WTC11 (cell line): Measurements from ENCODE around the gene SLITRK4. TPM values are rescaled to one million over a fixed set of nuclear protein-coding genes. Genes with fewer than 3 reads are reported as not detected.

Source experiments
- ATAC-seq: fragments of 200-7000 bp; cut with Tn5 transposase; 2 replicates; pipeline ENCODE4 v1.10.0; 2021; ENCODE audit warnings: mild to moderate bottlenecking, moderate library complexity
- Bru-seq: library from RNA; stranded (reverse); fragments of 400-500 nt; gene quantifications from one replicate; lab custom pipeline; 2021; lab: Mats Ljungman, UMichigan
- CTCF ChIA-PET: fragments of 300-600 bp; sonication (Branson Sonifier 250); formaldehyde crosslinking; loops from one replicate; lab custom pipeline; 2021; ENCODE audit warnings: antibody characterized with exemption; lab: Charles Lee
- POLR2A ChIA-PET: fragments of 350-600 bp; sonication (Branson Sonifier 250); formaldehyde crosslinking; loops from one replicate; lab custom pipeline; 2021; ENCODE audit warnings: antibody characterized with exemption; lab: Charles Lee
- DNase-seq: peaks from one replicate; pipeline ENCODE4 v3.0.0; 2021; ENCODE audit warnings: low spot score
- H3K27ac Mint-ChIP-seq: 2 replicates; pipeline ENCODE4 v1.8.0; 2021; ENCODE audit warnings: mixed read lengths
- H3K27me3 Mint-ChIP-seq: 2 replicates; pipeline ENCODE4 v1.8.0; 2021; ENCODE audit warnings: low read depth, mild to moderate bottlenecking, moderate library complexity, mixed read lengths
- H3K36me3 Mint-ChIP-seq: 2 replicates; pipeline ENCODE4 v1.8.0; 2021; ENCODE audit warnings: mixed read lengths
- H3K4me1 Mint-ChIP-seq: 2 replicates; pipeline ENCODE4 v1.8.0; 2022; ENCODE audit warnings: mixed read lengths
- H3K4me3 Mint-ChIP-seq: 2 replicates; pipeline ENCODE4 v1.8.0; 2021; ENCODE audit warnings: mild to moderate bottlenecking, moderate library complexity, mixed read lengths
- H3K9me3 Mint-ChIP-seq: 2 replicates; pipeline ENCODE4 v1.8.0; 2021; ENCODE audit warnings: mixed read lengths
- CBFB ChIP-seq: sonication (generic); formaldehyde crosslinking; IDR thresholded peaks from 2 replicates; pipeline ENCODE4 v1.8.1; 2022; ENCODE audit warnings: mild to moderate bottlenecking, low read depth, missing genetic modification reagents
- CREM ChIP-seq: sonication (generic); formaldehyde crosslinking; IDR thresholded peaks from 2 replicates; pipeline ENCODE4 v1.8.1; 2022; ENCODE audit warnings: mild to moderate bottlenecking, missing genetic modification reagents, moderate library complexity
- GTF2I ChIP-seq: fragments of 250-450 bp; sonication (Bioruptor Pico); conservative IDR thresholded peaks from 2 replicates; pipeline ENCODE4 v1.4.0; 2021; ENCODE audit warnings: mild to moderate bottlenecking
- OVOL2 ChIP-seq: fragments of 250-450 bp; sonication (Bioruptor Pico); IDR thresholded peaks from 2 replicates; pipeline ENCODE4 v1.9.0; 2021; ENCODE audit warnings: mild to moderate bottlenecking, borderline replicate concordance
- TP53 ChIP-seq: sonication (generic); formaldehyde crosslinking; IDR thresholded peaks from 2 replicates; pipeline ENCODE4 v1.8.1; 2023; ENCODE audit warnings: mild to moderate bottlenecking, missing genetic modification reagents
- ZNF138 ChIP-seq: sonication (generic); formaldehyde crosslinking; conservative IDR thresholded peaks from 2 replicates; pipeline ENCODE4 v1.8.1; 2022; ENCODE audit warnings: mild to moderate bottlenecking, moderate library complexity, missing genetic modification reagents
- ZNF232 ChIP-seq: sonication (generic); formaldehyde crosslinking; IDR thresholded peaks from 2 replicates; pipeline ENCODE4 v1.8.0; 2022; ENCODE audit warnings: mild to moderate bottlenecking, missing genetic modification reagents
- ZNF317 ChIP-seq: sonication (generic); formaldehyde crosslinking; IDR thresholded peaks from 2 replicates; pipeline ENCODE4 v1.8.1; 2023; ENCODE audit warnings: low read depth, mild to moderate bottlenecking, moderate library complexity, missing genetic modification reagents, borderline replicate concordance
- ZNF671 ChIP-seq: fragments of 250-450 bp; sonication (Bioruptor Pico); IDR thresholded peaks from 2 replicates; pipeline ENCODE4 v1.8.0; 2021; ENCODE audit warnings: mild to moderate bottlenecking
- long read RNA-seq, 3 experiments: library from RNA in 1 of 3; library from capped mRNA in 1 of 3; library from polyadenylated mRNA in 1 of 3; unstranded in 2 of 3; stranded (forward) in 1 of 3; transcript quantifications; one replicate each; pipeline ENCODE4 v2.0.0, GENCODE V29; 2021
- total RNA-seq: library from RNA; stranded (reverse); gene quantifications from 3 replicates; pipeline ENCODE4 v1.2.3, GENCODE V29; 2021
- TF ChIP-seq, protein P1 (sequence below): sonication (generic); formaldehyde crosslinking; IDR thresholded peaks from 2 replicates; pipeline ENCODE4 v1.8.1; 2023; ENCODE audit warnings: mild to moderate bottlenecking, missing genetic modification reagents, borderline replicate concordance
- TF ChIP-seq, protein P2 (sequence below): sonication (generic); formaldehyde crosslinking; IDR thresholded peaks from 2 replicates; pipeline ENCODE4 v1.8.1; 2022; ENCODE audit warnings: mild to moderate bottlenecking, moderate library complexity, missing genetic modification reagents
- TF ChIP-seq, protein P3 (sequence below): sonication (generic); formaldehyde crosslinking; IDR thresholded peaks from 2 replicates; pipeline ENCODE4 v1.8.1; 2023; ENCODE audit warnings: mild to moderate bottlenecking, moderate library complexity, missing genetic modification reagents
- TF ChIP-seq, protein P4 (sequence below): sonication (generic); formaldehyde crosslinking; conservative IDR thresholded peaks from 2 replicates; pipeline ENCODE4 v1.8.1; 2023; ENCODE audit warnings: mild to moderate bottlenecking, low read depth, missing genetic modification reagents, moderate library complexity
- TF ChIP-seq, protein P5 (sequence below): sonication (generic); formaldehyde crosslinking; IDR thresholded peaks from 2 replicates; pipeline ENCODE4 v1.8.1; 2023; ENCODE audit warnings: mild to moderate bottlenecking, missing genetic modification reagents, moderate library complexity
- TF ChIP-seq, protein P6 (sequence below): sonication (generic); formaldehyde crosslinking; IDR thresholded peaks from 2 replicates; pipeline ENCODE4 v1.8.0; 2022; ENCODE audit warnings: missing genetic modification reagents

Gene SLITRK4, protein sequence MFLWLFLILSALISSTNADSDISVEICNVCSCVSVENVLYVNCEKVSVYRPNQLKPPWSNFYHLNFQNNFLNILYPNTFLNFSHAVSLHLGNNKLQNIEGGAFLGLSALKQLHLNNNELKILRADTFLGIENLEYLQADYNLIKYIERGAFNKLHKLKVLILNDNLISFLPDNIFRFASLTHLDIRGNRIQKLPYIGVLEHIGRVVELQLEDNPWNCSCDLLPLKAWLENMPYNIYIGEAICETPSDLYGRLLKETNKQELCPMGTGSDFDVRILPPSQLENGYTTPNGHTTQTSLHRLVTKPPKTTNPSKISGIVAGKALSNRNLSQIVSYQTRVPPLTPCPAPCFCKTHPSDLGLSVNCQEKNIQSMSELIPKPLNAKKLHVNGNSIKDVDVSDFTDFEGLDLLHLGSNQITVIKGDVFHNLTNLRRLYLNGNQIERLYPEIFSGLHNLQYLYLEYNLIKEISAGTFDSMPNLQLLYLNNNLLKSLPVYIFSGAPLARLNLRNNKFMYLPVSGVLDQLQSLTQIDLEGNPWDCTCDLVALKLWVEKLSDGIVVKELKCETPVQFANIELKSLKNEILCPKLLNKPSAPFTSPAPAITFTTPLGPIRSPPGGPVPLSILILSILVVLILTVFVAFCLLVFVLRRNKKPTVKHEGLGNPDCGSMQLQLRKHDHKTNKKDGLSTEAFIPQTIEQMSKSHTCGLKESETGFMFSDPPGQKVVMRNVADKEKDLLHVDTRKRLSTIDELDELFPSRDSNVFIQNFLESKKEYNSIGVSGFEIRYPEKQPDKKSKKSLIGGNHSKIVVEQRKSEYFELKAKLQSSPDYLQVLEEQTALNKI
- total RNA-seq (not detected in 3 replicates), Bru-seq, nascent RNA (not detected)
- long read RNA-seq, experiment 1 = 0 reads
- long read RNA-seq, experiment 2 = 0 reads
- long read RNA-seq, experiment 3 = 0 reads

DNA sequence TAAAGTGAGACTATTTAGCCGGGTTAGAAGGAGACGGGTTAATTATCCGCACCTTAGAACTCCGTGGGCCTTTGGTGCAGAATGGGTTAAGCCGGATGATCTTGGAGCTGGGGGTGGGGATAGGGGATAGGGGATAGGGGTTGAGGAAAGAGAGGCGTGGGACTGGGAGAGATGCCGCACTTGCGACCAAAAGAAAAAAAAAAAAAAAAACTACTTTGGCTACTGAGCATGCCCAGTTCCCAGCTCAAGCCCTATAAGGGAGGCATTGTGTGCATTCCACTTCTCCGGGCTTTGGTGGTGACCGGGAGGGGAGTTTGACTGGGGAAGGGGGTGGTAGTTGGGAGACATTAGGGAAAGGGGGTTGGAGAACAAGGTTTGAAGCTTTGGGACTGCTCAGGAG, at the start of gene SLITRK4:
TSS of gene SLITRK4 (minus strand) at position 187 of the 400 bp plus-strand sequence. CDS start 4,993 bp downstream, outside the sequence.
- H3K27ac Mint-ChIP-seq = no peak within 1 kb of the TSS

DNA sequence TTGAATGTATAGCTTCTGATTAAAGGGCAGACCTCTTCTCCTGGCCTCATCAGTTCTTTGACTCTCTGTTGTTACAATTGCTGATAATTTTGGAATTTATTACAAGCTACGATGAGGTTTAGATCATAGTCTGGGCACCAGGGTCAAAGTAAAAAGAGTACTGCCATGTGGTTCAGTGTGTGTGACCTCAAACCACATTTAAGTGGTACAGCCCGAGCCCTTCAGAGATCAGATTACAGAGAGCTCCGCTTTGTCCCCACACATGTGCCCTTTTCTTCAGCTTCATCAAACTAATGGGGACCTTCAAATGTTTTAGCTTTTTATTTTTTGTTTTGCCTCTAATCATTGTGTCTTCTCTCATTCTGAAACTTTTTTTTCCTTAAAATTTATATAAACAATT, 47.6 kb upstream of the SLITRK4 start:
- Mint-ChIP-seq H3K36me3 (peaks cover 25% of the 10 kb centered on the region), H3K27ac (no peak overlapping the region), H3K27me3 (no peaks in the 10 kb centered on the region), H3K9me3 (peaks cover 35% of the 10 kb centered on the region), H3K4me3 (no peak overlapping the region), H3K4me1 (no peaks in the 10 kb centered on the region)
- DNase-seq (no peak), ATAC-seq (no peak)
- ChIA-PET POLR2A (no interaction called here), CTCF (no interaction called here)
- no peak for TF ChIP-seq ZNF317 (CRISPR knock-in tag)
- TF ChIP-seq TP53 (CRISPR knock-in tag) = no peak
- no peak for TF ChIP-seq CBFB (CRISPR knock-in tag)
- no peak for TF ChIP-seq GTF2I (CRISPR knock-in tag)
- no peak for TF ChIP-seq ZNF671 (CRISPR knock-in tag)
- TF ChIP-seq, protein P1, sequence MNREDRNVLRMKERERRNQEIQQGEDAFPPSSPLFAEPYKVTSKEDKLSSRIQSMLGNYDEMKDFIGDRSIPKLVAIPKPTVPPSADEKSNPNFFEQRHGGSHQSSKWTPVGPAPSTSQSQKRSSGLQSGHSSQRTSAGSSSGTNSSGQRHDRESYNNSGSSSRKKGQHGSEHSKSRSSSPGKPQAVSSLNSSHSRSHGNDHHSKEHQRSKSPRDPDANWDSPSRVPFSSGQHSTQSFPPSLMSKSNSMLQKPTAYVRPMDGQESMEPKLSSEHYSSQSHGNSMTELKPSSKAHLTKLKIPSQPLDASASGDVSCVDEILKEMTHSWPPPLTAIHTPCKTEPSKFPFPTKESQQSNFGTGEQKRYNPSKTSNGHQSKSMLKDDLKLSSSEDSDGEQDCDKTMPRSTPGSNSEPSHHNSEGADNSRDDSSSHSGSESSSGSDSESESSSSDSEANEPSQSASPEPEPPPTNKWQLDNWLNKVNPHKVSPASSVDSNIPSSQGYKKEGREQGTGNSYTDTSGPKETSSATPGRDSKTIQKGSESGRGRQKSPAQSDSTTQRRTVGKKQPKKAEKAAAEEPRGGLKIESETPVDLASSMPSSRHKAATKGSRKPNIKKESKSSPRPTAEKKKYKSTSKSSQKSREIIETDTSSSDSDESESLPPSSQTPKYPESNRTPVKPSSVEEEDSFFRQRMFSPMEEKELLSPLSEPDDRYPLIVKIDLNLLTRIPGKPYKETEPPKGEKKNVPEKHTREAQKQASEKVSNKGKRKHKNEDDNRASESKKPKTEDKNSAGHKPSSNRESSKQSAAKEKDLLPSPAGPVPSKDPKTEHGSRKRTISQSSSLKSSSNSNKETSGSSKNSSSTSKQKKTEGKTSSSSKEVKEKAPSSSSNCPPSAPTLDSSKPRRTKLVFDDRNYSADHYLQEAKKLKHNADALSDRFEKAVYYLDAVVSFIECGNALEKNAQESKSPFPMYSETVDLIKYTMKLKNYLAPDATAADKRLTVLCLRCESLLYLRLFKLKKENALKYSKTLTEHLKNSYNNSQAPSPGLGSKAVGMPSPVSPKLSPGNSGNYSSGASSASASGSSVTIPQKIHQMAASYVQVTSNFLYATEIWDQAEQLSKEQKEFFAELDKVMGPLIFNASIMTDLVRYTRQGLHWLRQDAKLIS (CRISPR knock-in tag) = no peak
- TF ChIP-seq ZNF138 = no peak
- TF ChIP-seq, protein P2, sequence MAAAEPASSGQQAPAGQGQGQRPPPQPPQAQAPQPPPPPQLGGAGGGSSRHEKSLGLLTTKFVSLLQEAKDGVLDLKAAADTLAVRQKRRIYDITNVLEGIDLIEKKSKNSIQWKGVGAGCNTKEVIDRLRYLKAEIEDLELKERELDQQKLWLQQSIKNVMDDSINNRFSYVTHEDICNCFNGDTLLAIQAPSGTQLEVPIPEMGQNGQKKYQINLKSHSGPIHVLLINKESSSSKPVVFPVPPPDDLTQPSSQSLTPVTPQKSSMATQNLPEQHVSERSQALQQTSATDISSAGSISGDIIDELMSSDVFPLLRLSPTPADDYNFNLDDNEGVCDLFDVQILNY (CRISPR knock-in tag) = no peak
- no peak for TF ChIP-seq ZNF232 (CRISPR knock-in tag)
- TF ChIP-seq, protein P3, sequence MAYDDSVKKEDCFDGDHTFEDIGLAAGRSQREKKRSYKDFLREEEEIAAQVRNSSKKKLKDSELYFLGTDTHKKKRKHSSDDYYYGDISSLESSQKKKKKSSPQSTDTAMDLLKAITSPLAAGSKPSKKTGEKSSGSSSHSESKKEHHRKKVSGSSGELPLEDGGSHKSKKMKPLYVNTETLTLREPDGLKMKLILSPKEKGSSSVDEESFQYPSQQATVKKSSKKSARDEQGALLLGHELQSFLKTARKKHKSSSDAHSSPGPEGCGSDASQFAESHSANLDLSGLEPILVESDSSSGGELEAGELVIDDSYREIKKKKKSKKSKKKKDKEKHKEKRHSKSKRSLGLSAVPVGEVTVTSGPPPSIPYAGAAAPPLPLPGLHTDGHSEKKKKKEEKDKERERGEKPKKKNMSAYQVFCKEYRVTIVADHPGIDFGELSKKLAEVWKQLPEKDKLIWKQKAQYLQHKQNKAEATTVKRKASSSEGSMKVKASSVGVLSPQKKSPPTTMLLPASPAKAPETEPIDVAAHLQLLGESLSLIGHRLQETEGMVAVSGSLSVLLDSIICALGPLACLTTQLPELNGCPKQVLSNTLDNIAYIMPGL (CRISPR knock-in tag) = no peak
- TF ChIP-seq, protein P4, sequence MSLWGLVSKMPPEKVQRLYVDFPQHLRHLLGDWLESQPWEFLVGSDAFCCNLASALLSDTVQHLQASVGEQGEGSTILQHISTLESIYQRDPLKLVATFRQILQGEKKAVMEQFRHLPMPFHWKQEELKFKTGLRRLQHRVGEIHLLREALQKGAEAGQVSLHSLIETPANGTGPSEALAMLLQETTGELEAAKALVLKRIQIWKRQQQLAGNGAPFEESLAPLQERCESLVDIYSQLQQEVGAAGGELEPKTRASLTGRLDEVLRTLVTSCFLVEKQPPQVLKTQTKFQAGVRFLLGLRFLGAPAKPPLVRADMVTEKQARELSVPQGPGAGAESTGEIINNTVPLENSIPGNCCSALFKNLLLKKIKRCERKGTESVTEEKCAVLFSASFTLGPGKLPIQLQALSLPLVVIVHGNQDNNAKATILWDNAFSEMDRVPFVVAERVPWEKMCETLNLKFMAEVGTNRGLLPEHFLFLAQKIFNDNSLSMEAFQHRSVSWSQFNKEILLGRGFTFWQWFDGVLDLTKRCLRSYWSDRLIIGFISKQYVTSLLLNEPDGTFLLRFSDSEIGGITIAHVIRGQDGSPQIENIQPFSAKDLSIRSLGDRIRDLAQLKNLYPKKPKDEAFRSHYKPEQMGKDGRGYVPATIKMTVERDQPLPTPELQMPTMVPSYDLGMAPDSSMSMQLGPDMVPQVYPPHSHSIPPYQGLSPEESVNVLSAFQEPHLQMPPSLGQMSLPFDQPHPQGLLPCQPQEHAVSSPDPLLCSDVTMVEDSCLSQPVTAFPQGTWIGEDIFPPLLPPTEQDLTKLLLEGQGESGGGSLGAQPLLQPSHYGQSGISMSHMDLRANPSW (CRISPR knock-in tag) = no peak
- TF ChIP-seq, protein P5, sequence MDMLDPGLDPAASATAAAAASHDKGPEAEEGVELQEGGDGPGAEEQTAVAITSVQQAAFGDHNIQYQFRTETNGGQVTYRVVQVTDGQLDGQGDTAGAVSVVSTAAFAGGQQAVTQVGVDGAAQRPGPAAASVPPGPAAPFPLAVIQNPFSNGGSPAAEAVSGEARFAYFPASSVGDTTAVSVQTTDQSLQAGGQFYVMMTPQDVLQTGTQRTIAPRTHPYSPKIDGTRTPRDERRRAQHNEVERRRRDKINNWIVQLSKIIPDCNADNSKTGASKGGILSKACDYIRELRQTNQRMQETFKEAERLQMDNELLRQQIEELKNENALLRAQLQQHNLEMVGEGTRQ (CRISPR knock-in tag) = no peak

More for the DNA sequence above, at the start of gene SLITRK4:
- no peaks in the 10 kb centered on the region; the same call in 1 of the 2 replicates for H3K27me3 Mint-ChIP-seq
- DNase-seq (no peak), ATAC-seq (no peak)
- peaks cover 17% of the 10 kb centered on the region for H3K36me3 Mint-ChIP-seq
- no peak for TF ChIP-seq CREM (CRISPR knock-in tag)
- TF ChIP-seq OVOL2 (CRISPR knock-in tag) = no peak
- TF ChIP-seq ZNF138 = no peak
- TF ChIP-seq, protein P6, sequence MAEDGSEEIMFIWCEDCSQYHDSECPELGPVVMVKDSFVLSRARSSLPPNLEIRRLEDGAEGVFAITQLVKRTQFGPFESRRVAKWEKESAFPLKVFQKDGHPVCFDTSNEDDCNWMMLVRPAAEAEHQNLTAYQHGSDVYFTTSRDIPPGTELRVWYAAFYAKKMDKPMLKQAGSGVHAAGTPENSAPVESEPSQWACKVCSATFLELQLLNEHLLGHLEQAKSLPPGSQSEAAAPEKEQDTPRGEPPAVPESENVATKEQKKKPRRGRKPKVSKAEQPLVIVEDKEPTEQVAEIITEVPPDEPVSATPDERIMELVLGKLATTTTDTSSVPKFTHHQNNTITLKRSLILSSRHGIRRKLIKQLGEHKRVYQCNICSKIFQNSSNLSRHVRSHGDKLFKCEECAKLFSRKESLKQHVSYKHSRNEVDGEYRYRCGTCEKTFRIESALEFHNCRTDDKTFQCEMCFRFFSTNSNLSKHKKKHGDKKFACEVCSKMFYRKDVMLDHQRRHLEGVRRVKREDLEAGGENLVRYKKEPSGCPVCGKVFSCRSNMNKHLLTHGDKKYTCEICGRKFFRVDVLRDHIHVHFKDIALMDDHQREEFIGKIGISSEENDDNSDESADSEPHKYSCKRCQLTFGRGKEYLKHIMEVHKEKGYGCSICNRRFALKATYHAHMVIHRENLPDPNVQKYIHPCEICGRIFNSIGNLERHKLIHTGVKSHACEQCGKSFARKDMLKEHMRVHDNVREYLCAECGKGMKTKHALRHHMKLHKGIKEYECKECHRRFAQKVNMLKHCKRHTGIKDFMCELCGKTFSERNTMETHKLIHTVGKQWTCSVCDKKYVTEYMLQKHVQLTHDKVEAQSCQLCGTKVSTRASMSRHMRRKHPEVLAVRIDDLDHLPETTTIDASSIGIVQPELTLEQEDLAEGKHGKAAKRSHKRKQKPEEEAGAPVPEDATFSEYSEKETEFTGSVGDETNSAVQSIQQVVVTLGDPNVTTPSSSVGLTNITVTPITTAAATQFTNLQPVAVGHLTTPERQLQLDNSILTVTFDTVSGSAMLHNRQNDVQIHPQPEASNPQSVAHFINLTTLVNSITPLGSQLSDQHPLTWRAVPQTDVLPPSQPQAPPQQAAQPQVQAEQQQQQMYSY (CRISPR knock-in tag) = peak; percentile 94
- ChIA-PET CTCF (no interaction called here), POLR2A (no interaction called here)
- H3K9me3 Mint-ChIP-seq = peaks cover 19% of the 10 kb centered on the region
- H3K4me1 Mint-ChIP-seq = no peaks in the 10 kb centered on the region
- H3K4me3 Mint-ChIP-seq = no peak within 1 kb of the TSS
